ENCODE measurements around the gene ABHD2.

DNA sequence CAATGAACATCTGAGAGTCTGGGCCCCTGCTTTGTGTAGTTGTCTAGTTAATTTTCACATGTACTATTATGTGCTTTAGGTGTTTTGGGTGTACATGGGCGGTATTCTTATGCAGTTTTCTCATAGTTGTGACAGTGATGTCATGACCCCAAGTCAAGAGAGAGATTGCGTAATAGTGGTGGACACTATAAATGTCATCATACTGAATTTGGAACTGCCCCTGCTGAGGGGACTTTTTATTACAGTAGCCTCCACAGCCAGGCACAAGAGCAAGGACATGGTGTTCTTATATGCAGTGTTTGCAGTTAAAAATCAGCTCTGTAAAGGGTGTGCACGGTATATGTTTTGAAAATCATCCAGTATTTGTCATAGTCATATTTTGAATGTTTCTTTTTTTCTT is 29.5 kb downstream of the ABHD2 start:
- TF ChIP-seq, protein P1, sequence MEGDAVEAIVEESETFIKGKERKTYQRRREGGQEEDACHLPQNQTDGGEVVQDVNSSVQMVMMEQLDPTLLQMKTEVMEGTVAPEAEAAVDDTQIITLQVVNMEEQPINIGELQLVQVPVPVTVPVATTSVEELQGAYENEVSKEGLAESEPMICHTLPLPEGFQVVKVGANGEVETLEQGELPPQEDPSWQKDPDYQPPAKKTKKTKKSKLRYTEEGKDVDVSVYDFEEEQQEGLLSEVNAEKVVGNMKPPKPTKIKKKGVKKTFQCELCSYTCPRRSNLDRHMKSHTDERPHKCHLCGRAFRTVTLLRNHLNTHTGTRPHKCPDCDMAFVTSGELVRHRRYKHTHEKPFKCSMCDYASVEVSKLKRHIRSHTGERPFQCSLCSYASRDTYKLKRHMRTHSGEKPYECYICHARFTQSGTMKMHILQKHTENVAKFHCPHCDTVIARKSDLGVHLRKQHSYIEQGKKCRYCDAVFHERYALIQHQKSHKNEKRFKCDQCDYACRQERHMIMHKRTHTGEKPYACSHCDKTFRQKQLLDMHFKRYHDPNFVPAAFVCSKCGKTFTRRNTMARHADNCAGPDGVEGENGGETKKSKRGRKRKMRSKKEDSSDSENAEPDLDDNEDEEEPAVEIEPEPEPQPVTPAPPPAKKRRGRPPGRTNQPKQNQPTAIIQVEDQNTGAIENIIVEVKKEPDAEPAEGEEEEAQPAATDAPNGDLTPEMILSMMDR (IDR thresholded peaks at IDR 0.05; ENCODE audit: low read depth, low read length) = no peak
- TF ChIP-seq EZH2phosphoT487 (IDR thresholded peaks at IDR 0.05; ENCODE audit: low read depth) = no peak

Measured in OCI-LY3 (cell line).